Activated T-helper 1 cell treated with Interleukin-2 at 50 U/mL for 16 hours (primary cell): ENCODE data around the gene NLRP9.

ENCODE experiments used
- DNase-seq: peaks from one replicate; pipeline ENCODE4 v3.0.0-alpha.2; 2020; ENCODE audit warnings: low read depth

NLRP9 gene

GRCh38 chr19:55673465-55673864, 64.7 kb downstream of the NLRP9 start:
- no peak for DNase-seq

GRCh38 chr19:55672418-55672817, 65.8 kb downstream of the NLRP9 start:
- no peak for DNase-seq

GRCh38 chr19:55671054-55671378, 67.2 kb downstream of the NLRP9 start:
- no peak for DNase-seq

- no peak for DNase-seq
These were observed 67.7 kb downstream of the NLRP9 start for GRCh38 chr19:55670280-55671053.

GRCh38 chr19:55669418-55670279, 68.6 kb downstream of the NLRP9 start:
- DNase-seq, result no peak

GRCh38 chr19:55668603-55669348, 69.4 kb downstream of the NLRP9 start:
- no peak for DNase-seq

GRCh38 chr19:55667958-55668357, 70.2 kb downstream of the NLRP9 start:
- no peak for DNase-seq

GRCh38 chr19:55667511-55667910, 70.7 kb downstream of the NLRP9 start:
- DNase-seq, result no peak

- no peak for DNase-seq
These were observed 71.2 kb downstream of the NLRP9 start for GRCh38 chr19:55667006-55667381.

GRCh38 chr19:55666343-55667005, 71.7 kb downstream of the NLRP9 start:
- DNase-seq, result no peak

GRCh38 chr19:55663846-55664536, 74.2 kb downstream of the NLRP9 start:
- no peak for DNase-seq

- no peak for DNase-seq
These were observed 76.4 kb downstream of the NLRP9 start for GRCh38 chr19:55661826-55662225.

- no peak for DNase-seq
These were observed 77.2 kb downstream of the NLRP9 start for GRCh38 chr19:55660991-55661390.

GRCh38 chr19:55660404-55660803, 77.8 kb downstream of the NLRP9 start:
- no peak for DNase-seq

- no peak for DNase-seq
These were observed 78.4 kb downstream of the NLRP9 start for GRCh38 chr19:55659822-55660221.

- no peak for DNase-seq
These were observed 79.2 kb downstream of the NLRP9 start for GRCh38 chr19:55658846-55659459.
